Astrocyte of the cerebellum (primary cell): ENCODE data around the gene NTN3.

Experiments
- DNase-seq: peaks from one replicate; pipeline ENCODE4 v3.0.0-alpha.2; 2011; ENCODE audit warnings: low read depth
- H3K4me3 ChIP-seq: 2 replicates; pipeline ENCODE4 v1.5.1; 2011; ENCODE audit warnings: mild to moderate bottlenecking, low read depth, low read length, moderate library complexity
- CTCF ChIP-seq: IDR thresholded peaks from 2 replicates; pipeline ENCODE4 v1.5.1; 2012; ENCODE audit warnings: low read length, low read depth, moderate library complexity, mild to moderate bottlenecking; ENCODE audit errors: missing control alignments
- in situ Hi-C: cut with HindIII; loops from 2 replicates; pipeline ENCODE4 v1.10.0; 2017; ENCODE audit warnings: low sequenced_read_pairs

NTN3 gene

GRCh38 chr16:2497695-2498484 lies 26.8 kb downstream of the NTN3 start:
- no peak overlapping the region for H3K4me3 ChIP-seq
- no peak for TF ChIP-seq CTCF
- no peak for DNase-seq
- in situ Hi-C loops, result no loop called here

- in situ Hi-C loops, result no loop called here
- TF ChIP-seq CTCF, result no peak
- H3K4me3 ChIP-seq, result no peak overlapping the region
- no peak for DNase-seq
These were observed 27.6 kb downstream of the NTN3 start for GRCh38 chr16:2498531-2499253.

- no peak for DNase-seq
- in situ Hi-C loops, result no loop called here
- TF ChIP-seq CTCF, result no peak
- no peak overlapping the region for H3K4me3 ChIP-seq
These were observed 28.4 kb downstream of the NTN3 start for GRCh38 chr16:2499454-2499853.

GRCh38 chr16:2499890-2500429 lies 28.9 kb downstream of the NTN3 start:
- in situ Hi-C loops, result no loop called here
- TF ChIP-seq CTCF, result no peak
- DNase-seq, result no peak
- no peak overlapping the region for H3K4me3 ChIP-seq

- no peak for TF ChIP-seq CTCF
- in situ Hi-C loops, result no loop called here
- no peak for DNase-seq
- H3K4me3 ChIP-seq, result no peak overlapping the region
These were observed 29.4 kb downstream of the NTN3 start for GRCh38 chr16:2500430-2500917.

GRCh38 chr16:2500918-2501750 lies 30.0 kb downstream of the NTN3 start:
- DNase-seq, result peak; percentile 48
- TF ChIP-seq CTCF, result peak; percentile 94
- H3K4me3 ChIP-seq, result no peak overlapping the region
- in situ Hi-C loops, result no loop called here
